Measurements from ENCODE around the gene UTF1.

UTF1 gene

DNA sequence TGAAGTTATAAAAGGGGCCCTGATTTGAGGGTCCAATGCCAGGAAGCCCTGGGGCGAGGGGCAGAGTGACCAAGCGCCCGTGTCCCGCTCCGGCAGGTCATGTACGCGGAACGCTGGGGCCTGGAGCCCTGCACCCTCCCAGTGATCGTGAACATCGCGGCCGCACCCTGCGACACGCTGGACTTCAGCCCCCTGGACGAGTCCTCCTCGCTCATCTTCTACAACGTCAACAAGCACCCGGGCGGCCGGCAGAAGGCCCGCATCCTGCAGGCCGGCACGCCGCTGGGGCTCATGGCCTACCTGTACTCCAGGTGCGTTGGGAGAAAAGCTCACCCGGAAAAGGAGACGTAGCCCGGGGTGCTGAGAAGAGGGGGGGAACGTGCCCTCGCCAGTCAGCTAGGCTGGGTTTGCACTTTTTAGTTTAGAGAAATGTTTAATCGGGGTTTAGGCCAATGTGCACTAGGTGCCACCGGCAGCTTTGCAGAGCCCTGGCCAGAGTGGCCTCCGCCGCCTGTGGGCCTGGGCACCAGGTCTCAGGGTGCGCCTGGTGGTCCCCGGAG is 22.9 kb upstream of the UTF1 start:
- no peaks in the 10 kb centered on the region for H3K4me1 ChIP-seq (ENCODE audit: control insufficient read depth, insufficient read depth, low read length)
- H3K4me3 ChIP-seq (ENCODE audit: low read length): no peak overlapping the region
- no peak overlapping the region for H3K27ac ChIP-seq (ENCODE audit: low read depth, low read length)
- H3K9ac ChIP-seq (ENCODE audit: low read length): no peak overlapping the region
- no peaks in the 10 kb centered on the region for H3K27me3 ChIP-seq (ENCODE audit: control insufficient read depth, insufficient read depth, low read length)
- H3K36me3 ChIP-seq (ENCODE audit: control insufficient read depth, insufficient read depth, low read length): no peaks in the 10 kb centered on the region

DNA sequence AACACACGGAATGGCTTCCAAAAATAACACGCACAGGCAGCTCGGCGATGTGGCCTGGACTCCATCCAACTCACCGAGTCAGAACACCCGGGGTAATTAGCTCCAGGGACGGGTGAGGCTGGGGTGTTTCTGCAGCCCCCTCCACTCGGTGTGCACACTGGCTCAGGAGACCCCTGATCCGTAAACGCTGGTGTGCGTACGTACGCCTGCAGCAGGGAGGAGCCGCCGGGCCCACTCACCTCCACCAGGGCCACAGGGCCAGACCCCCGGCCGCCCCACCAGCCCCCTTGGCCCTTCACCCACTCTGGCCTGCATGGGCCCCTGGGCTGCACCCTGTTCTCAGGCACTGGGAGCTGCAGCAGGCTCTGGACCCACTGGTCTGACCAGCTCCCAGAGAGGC is 22.4 kb upstream of the UTF1 start:
- no peak overlapping the region for H3K27ac ChIP-seq (ENCODE audit: low read depth, low read length)
- no peak overlapping the region for H3K4me3 ChIP-seq (ENCODE audit: low read length)
- no peaks in the 10 kb centered on the region for H3K27me3 ChIP-seq (ENCODE audit: control insufficient read depth, insufficient read depth, low read length)
- no peaks in the 10 kb centered on the region for H3K4me1 ChIP-seq (ENCODE audit: control insufficient read depth, insufficient read depth, low read length)
- H3K9ac ChIP-seq (ENCODE audit: low read length): no peak overlapping the region
- H3K36me3 ChIP-seq (ENCODE audit: control insufficient read depth, insufficient read depth, low read length): no peaks in the 10 kb centered on the region

DNA sequence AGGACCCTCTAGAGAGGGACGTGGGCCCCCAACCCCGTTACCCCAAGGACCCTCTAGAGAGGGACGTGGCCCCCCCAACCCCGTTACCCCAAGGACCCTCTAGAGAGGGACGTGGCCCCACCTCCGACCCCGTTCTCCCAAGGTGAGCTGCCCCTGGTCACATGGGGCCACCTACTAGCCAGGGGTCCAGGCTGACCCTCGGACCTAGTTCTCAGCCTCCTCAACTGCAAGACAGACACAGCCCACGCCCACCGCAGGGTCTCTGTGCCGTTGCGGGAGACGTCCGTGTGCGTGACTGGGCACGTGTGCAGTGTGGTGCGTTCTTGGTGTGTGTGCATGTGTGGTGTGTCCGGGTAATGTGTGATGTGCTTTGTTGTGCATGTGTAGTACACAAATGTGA is 21.6 kb upstream of the UTF1 start:
- Histone ChIP-seq H3K4me3 (ENCODE audit: low read length) (no peak overlapping the region), H3K9ac (ENCODE audit: low read length) (no peak overlapping the region), H3K36me3 (ENCODE audit: control insufficient read depth, insufficient read depth, low read length) (no peaks in the 10 kb centered on the region), H3K27me3 (ENCODE audit: control insufficient read depth, insufficient read depth, low read length) (no peaks in the 10 kb centered on the region), H3K27ac (ENCODE audit: low read depth, low read length) (no peak overlapping the region), H3K4me1 (ENCODE audit: control insufficient read depth, insufficient read depth, low read length) (no peaks in the 10 kb centered on the region)

DNA sequence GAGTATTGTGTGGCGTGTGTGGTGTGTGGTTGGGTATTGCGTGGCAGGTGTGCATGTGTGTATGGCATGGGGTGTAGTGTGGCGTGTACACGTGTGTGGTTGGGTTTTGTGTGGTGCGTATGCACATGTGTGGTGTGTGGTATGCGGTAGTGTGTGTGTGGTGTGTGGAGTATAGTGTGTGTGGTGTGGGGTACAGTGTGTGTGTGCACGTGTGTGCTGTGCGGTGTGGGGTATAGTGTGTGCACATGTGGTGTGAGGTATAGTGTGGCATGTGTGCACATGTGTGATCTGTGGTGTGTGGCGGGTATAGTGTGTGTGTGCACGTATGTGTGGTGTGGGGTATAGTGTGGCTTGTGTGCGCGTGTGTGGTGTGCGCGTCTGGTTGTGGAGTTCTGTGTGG is 20.9 kb upstream of the UTF1 start:
- no peaks in the 10 kb centered on the region for H3K36me3 ChIP-seq (ENCODE audit: control insufficient read depth, insufficient read depth, low read length)
- no peaks in the 10 kb centered on the region for H3K4me1 ChIP-seq (ENCODE audit: control insufficient read depth, insufficient read depth, low read length)
- H3K4me3 ChIP-seq (ENCODE audit: low read length): no peak overlapping the region
- no peak overlapping the region for H3K27ac ChIP-seq (ENCODE audit: low read depth, low read length)
- H3K27me3 ChIP-seq (ENCODE audit: control insufficient read depth, insufficient read depth, low read length): peaks cover under 1% of the 10 kb centered on the region
- H3K9ac ChIP-seq (ENCODE audit: low read length): no peak overlapping the region

DNA sequence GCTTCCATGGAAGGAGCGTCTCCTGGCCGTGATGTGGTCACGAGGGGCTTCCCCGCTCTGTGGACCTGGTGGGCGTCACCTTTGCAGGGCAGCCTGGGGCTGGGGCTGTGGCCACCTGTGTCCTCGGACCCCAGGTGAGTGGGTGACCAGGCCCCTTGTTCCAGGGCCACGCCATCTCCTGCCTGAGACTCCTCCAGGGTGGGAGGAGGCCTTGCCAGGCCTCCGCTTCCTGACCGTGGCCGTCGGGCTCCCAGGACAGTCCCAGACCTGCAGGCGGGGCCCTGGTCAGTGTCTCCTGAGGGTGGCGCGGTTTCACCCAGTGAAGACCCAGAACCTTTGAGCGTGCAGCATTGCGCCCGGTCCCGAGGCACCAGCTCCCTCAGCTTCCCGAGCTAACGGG is 20.4 kb upstream of the UTF1 start:
- Histone ChIP-seq H3K4me1 (ENCODE audit: control insufficient read depth, insufficient read depth, low read length) (no peaks in the 10 kb centered on the region), H3K4me3 (ENCODE audit: low read length) (no peak overlapping the region), H3K36me3 (ENCODE audit: control insufficient read depth, insufficient read depth, low read length) (no peaks in the 10 kb centered on the region)

DNA sequence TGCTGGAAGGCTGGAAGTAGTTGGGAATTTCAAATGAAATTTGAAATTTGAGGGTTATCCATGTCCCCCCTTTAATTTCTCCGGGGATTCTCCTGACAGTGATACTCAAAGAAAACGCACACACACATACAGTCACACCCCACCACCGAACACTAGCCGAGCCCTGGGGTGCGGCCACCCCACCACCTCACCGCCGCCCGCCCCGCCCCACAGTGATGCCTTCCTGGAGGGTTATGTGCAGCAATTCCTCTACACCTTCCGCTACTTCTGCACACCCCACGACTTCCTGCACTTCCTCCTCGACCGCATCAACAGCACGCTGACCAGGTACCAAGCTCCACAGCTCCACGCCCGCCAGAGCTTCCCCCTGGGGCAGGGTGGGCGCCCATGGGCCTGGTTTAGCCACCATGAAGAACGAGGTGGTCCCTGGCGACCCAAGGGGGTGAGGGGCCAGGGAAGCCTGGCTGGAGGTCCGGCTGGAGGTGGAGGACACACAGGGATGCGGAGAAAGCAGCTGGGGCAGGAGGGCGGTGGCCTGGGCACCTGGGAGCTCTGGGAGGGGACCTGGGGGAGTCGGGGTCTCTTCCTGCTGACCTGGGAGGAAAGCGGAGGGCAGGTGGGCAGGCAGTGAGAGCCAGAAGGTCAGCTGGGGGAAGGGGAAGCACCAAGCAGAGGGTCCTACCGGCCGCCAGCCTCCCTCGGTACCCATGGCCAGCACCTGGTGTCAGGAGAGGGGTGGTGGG is 19.4 kb upstream of the UTF1 start:
- H3K36me3 ChIP-seq (ENCODE audit: control insufficient read depth, insufficient read depth, low read length): no peaks in the 10 kb centered on the region
- peaks cover 3% of the 10 kb centered on the region for H3K27me3 ChIP-seq (ENCODE audit: control insufficient read depth, insufficient read depth, low read length)
- no peaks in the 10 kb centered on the region for H3K4me1 ChIP-seq (ENCODE audit: control insufficient read depth, insufficient read depth, low read length)
- H3K27ac ChIP-seq (ENCODE audit: low read depth, low read length): no peak overlapping the region
- H3K4me3 ChIP-seq (ENCODE audit: low read length): no peak overlapping the region
- no peak overlapping the region for H3K9ac ChIP-seq (ENCODE audit: low read length)

More for the DNA sequence above, 20.4 kb upstream of the UTF1 start:
- peaks cover 3% of the 10 kb centered on the region for H3K27me3 ChIP-seq (ENCODE audit: control insufficient read depth, insufficient read depth, low read length)
- H3K9ac ChIP-seq (ENCODE audit: low read length): no peak overlapping the region
- H3K27ac ChIP-seq (ENCODE audit: low read depth, low read length): no peak overlapping the region

DNA sequence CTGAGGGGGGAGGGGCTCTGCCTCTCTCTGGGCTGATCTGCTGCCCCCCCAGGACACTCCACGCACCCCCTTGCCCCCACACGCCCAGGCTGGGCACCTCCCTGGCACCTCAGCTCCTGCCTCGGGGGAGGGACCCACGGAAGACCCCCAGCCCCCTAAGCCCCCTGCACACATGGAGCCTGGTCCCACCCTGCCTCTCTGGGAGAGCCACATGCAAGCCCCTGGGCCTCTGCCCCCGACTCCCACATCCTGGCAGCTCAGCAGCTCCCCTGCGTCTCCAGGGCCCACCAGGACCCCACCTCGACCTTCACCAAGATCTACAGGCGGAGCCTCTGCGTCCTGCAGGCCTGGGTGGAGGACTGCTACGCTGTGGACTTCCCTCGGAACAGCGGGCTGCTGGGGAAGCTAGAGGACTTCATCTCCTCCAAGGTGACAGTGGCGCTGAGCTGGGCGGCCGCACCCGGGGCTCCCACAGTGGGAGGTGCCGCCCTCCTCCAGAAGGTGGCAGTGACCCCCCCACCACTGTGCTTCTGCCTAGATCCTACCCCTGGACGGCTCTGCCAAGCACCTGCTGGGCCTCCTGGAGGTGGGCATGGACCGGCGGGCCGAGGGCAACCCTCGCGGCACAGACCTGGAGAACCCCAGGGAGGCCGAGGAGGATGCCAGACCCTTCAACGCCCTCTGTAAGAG is 18.7 kb upstream of the UTF1 start:
- no peak overlapping the region for H3K9ac ChIP-seq (ENCODE audit: low read length)
- peaks cover 3% of the 10 kb centered on the region for H3K27me3 ChIP-seq (ENCODE audit: control insufficient read depth, insufficient read depth, low read length)
- no peak overlapping the region for H3K27ac ChIP-seq (ENCODE audit: low read depth, low read length)
- H3K4me3 ChIP-seq (ENCODE audit: low read length): no peak overlapping the region
- no peaks in the 10 kb centered on the region for H3K36me3 ChIP-seq (ENCODE audit: control insufficient read depth, insufficient read depth, low read length)
- no peaks in the 10 kb centered on the region for H3K4me1 ChIP-seq (ENCODE audit: control insufficient read depth, insufficient read depth, low read length)

DNA sequence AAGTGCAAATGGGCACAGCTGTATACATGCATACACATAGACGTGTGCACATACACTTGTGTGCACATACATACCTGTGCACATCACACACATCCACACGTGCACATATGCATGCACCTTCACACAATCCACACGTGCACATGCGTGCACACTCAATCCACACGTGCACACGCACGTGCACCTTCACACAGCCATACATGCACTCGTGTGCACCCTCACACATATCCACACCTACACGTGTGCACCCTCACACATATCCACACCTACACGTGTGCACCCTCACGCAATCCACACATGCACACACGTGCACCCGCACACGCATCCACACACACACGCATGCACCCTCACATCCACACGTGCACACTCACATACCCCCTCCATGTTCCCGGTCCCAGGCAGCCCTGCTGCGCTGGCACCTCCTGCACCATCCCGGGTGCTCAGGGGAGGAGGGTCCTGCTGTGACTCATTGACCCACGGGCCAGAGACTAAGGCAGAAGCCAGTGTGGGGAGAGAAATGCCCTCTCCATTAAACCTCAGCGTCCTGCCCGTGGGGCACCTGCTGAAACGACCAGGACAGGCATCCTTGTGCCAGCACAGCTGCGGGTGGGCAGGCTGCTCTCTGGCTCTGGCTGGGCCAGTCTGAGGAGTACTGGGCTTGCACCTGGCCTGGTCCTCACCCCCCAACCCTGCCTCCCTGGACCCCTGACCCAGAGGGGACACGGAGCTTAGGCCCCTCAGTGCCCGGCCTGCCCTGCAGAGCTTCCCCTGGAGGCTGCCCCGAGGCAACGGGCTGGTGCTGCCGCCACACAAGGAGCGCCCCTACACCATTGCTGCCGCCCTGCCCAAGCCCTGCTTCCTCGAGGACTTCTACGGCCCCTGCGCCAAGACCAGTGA is 17.8 kb upstream of the UTF1 start:
- Histone ChIP-seq H3K27me3 (ENCODE audit: control insufficient read depth, insufficient read depth, low read length) (peaks cover 3% of the 10 kb centered on the region), H3K36me3 (ENCODE audit: control insufficient read depth, insufficient read depth, low read length) (no peaks in the 10 kb centered on the region)

DNA sequence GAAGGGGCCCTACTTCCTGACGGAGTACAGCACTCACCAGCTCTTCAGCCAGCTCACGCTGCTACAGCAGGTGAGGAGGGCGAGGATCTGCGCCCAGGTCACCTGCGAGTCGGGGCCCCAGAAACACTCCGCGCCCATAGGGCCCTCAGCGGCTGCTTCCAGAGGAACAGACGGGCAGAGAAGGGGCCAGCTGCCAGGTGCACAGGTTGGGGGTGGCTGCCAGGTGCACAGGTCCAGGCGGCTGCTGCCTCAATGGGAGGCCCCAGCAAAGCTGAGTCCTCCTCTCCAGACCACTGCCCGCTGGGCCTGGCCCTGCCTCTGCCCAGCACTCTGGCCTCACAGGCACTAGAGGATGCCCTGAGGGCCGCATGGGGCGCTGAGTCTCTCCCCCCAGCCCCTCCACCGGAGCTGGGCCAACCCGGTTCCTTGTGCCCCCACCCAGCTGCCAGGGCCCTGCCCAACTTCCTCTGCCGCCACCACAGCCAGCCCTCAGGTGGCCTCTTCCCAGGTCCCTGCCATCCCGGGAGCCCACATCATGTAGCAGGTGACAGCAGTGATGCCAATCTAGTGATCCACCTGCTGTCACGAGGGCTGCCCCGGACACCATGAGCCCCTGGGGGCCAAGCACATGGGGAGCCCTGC is 17.0 kb upstream of the UTF1 start:
- no peaks in the 10 kb centered on the region for H3K36me3 ChIP-seq (ENCODE audit: control insufficient read depth, insufficient read depth, low read length)
- H3K4me3 ChIP-seq (ENCODE audit: low read length): no peak overlapping the region
- no peak overlapping the region for H3K9ac ChIP-seq (ENCODE audit: low read length)
- H3K4me1 ChIP-seq (ENCODE audit: control insufficient read depth, insufficient read depth, low read length): no peaks in the 10 kb centered on the region
- H3K27ac ChIP-seq (ENCODE audit: low read depth, low read length): no peak overlapping the region
- peaks cover 3% of the 10 kb centered on the region for H3K27me3 ChIP-seq (ENCODE audit: control insufficient read depth, insufficient read depth, low read length)

More for the DNA sequence above, 17.8 kb upstream of the UTF1 start:
- H3K27ac ChIP-seq (ENCODE audit: low read depth, low read length): no peak overlapping the region
- no peak overlapping the region for H3K4me3 ChIP-seq (ENCODE audit: low read length)
- no peaks in the 10 kb centered on the region for H3K4me1 ChIP-seq (ENCODE audit: control insufficient read depth, insufficient read depth, low read length)
- H3K9ac ChIP-seq (ENCODE audit: low read length): no peak overlapping the region

DNA sequence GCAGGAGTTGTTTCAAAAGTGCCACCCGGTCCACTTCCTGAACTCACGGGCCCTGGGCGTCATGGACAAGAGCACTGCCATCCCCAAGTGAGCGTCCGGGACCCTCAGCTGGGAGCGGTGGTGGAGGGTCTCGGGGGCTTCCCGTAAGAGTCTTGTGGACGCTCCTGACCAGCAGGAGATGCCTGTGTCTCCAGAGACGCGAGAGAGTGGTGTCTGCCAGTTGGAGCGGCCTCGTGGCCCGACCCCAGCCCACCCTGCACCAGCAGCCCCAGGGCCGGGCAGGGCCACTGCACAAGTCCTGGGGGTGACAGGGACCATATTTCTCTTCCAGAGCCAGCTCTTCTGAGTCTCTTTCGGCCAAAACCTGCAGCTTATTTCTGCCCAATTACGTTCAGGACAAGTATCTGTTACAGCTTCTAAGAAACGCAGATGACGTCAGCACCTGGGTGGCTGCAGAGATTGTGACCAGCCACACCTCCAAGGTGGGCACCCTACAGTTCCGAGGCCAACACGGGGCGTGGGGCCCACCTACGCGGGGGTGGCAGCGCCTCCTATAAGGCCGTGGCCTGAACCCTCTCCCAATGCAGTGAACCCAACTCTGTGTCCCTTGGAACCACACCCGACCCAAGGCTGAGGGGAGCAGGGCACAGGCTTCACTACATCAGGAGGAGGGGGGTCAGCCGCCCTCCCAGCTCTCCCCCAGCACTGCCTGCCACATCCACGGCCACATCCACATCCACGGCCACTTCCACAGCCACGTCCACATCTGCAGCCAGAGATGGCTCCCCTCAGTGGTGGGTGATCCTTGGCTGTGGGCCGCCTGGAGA is 16.2 kb upstream of the UTF1 start:
- Histone ChIP-seq H3K4me1 (ENCODE audit: control insufficient read depth, insufficient read depth, low read length) (no peaks in the 10 kb centered on the region), H3K27me3 (ENCODE audit: control insufficient read depth, insufficient read depth, low read length) (peaks cover 3% of the 10 kb centered on the region), H3K36me3 (ENCODE audit: control insufficient read depth, insufficient read depth, low read length) (no peaks in the 10 kb centered on the region), H3K27ac (ENCODE audit: low read depth, low read length) (no peak overlapping the region), H3K4me3 (ENCODE audit: low read length) (no peak overlapping the region), H3K9ac (ENCODE audit: low read length) (no peak overlapping the region)

Measured in rectal smooth muscle tissue (tissue), 1 donor.